Central memory CD4-positive, alpha-beta T cell (primary cell): ENCODE data around the gene PEA15.

Experiments used
- DNase-seq: peaks from one replicate; pipeline ENCODE4 v3.0.0; 2022

PEA15 gene

DNA sequence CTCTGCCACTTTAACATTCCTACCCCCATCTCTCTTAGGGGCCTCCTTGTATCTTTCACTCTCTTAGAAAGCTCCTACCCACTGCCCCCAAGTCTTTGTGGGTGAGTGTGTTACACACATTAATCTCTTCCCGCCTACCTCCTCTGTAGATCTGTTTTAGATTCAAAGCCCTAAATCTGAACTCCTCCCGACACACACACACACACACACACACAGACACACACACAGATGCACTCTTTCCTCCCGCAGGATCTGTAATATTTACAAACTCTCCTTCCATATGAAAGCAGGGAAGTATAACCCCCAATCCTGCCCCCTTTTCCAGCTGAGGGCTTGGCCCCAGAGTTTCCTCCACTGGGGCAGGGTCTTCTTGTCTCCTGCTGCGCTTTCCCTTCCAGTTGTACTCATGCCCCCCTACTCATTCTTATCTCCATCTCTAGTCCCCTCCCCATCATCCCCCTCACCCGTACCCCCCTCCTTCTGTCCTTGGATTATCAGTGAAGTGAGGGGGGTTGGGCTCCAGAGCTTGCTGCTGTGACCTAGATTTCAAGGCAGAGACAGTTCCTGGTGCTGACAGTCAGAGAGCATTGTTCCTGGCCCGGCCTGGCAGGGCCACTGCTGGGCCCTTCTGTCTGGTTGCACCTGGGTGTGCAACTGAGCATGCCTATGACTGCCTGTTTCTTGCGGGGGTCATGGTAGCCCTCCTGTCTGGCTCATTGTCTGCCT lies 4.3 kb downstream of the PEA15 start:
- DNase-seq = no peak

DNA sequence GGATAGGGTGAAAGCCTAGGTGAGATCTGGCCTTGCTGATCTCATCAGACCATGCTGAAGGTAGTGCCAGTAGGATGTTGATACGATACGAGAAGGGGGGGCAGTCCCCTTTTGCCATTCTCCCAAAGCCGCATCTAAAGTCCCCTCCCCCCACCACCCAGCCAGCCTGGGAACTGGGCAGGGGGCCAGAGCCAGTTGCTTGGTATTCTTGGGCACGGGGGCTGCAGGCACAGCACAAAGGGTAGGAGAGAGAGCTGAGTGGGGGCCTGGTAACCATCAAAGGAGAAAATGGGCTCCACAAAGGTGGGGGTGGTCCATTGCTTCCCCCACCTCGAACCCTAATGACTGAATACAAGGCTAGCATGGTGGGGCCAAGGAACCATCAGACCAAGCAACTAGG lies 5.4 kb downstream of the PEA15 start:
- DNase-seq = no peak

DNA sequence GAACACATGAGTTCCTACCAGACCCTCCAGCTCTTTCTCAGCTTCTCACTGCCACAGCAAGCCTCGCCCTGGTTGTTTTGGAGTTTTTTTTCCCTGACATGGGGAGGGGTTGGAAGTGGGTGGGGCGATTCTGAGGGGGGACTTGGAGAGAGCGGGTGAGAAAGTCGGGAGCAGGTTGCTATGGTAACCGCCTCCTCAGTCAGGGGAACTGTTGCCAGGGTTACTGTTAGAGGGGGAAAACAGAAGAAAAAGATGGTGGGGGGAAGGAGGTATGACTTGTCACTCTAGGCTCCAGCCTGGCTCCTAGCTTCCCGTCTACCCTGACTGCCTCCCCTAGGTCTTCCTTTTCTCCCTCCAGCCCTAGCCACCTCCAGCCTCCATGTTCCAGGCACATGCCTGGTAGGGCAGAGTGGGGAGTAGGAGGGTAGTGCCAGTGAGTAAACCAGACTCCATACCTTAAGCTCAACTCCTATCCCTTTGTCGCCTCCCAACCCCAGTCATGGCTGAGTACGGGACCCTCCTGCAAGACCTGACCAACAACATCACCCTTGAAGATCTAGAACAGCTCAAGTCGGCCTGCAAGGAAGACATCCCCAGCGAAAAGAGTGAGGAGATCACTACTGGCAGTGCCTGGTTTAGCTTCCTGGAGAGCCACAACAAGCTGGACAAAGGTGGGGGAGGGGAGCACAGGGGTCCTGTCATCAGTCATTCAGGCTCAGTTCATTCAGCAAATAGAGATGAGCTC lies 6.0 kb downstream of the PEA15 start:
- no peak for DNase-seq

DNA sequence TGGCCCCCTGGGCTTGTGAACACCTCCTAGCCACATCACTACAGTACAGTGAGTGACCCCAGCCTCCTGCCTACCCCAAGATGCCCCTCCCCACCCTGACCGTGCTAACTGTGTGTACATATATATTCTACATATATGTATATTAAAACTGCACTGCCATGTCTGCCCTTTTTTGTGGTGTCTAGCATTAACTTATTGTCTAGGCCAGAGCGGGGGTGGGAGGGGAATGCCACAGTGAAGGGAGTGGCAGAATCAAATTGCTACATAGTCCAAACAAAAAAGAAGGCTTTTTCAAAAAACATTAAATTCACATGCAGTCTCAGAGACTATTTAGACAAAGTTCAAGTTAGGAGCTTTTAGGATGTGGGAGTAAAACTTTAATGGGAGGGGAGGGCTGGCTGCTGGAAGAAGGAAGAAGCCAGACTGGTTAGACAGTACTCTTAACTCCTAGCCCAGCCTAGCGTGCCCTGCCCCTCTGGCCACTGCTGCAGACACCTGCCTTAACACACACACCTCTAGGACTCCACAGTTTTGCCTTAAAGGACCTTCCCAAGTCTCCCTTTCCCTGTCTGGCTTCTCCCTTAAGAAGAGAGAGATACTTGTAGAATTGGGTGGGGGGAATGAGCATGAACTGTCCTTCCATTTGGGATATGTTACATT lies 9.4 kb downstream of the PEA15 start:
- DNase-seq = no peak

DNA sequence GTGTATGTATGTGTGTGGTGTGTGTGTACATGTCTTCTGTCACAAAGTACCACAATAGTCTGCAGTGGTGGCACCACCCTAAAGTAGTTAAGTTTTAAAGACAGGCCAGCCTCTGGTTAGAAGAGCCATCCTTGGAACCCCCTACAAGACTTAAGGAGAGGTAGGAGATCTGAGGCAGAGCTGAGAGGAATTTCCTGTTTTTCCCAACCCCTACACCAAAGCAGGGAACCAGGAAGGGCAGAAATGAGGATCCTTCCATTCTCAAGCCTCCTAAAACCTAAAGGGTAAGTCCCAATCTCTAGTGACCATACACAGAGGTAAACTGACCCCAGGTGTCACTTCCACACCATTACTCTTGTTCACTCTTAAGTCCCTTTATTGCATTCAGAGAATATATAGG lies 11.1 kb downstream of the PEA15 start:
- DNase-seq = no peak

DNA sequence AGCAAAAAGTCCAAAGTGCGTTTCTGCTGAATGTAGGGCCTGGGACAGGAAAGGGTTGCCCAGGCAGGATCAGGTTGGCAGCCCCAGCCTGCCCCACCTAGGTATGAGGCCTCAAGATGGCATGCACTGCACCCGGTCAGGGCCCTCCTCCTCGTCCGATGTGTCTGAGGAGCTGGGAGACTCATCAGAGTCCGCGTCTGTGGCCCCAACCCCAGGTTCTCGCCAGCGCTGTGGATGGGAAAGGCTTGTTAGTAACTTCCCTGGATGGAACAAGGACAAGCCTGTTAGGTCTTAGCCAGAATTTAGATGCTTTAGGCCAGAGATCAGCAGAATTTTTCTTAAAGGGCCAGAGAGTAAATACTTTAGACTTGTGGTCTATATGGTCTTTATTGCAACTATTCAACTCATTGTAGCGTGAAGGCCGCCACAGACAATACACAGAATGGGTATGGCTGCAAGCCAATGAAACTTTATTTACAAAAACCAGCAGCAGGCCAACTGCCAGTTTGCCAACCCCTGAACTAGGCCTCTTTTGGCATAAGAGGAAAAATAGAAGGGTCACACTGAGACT lies 12.4 kb downstream of the PEA15 start:
- no peak for DNase-seq

DNA sequence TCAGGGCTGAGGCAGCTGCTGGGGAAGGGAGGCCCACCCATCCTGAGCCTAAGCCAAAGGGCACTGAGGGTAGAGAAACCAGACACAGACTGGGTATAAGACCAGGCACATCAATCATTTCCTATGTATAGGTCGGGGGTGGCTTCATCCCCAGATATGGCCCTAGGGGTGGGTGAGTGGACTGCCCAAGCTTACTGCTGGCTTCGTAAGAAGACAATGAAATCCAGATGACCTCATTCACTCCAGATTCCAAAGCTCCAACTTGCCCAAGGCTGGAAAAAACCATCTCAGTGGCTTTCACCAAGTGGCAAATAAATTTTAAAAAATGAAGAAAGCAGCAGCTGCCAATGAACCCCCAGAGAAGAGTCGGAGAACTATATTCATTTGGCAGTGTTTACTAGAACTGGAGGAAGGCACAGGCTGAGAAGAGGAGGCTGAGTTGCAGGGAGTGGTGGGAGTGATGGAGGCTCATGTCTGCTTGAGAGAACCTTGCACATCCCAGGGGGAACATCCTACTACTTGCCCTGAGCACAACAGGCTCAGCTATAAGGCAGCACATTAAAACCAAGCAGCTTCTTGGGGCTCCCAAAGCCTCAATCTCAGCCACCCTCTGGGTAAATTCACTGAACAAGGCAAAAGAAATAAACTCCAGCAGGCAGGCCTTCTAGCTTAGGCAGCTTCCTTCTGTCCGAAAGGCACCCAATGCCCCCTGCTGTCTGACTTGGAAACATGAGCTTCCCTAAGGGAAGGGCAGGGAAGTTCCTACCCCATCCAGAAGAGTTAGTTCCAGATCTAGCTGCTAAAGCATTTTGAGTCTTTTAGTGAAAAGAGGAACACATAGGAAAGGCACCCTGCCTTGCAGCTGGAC lies 14.1 kb downstream of the PEA15 start:
- DNase-seq = no peak

DNA sequence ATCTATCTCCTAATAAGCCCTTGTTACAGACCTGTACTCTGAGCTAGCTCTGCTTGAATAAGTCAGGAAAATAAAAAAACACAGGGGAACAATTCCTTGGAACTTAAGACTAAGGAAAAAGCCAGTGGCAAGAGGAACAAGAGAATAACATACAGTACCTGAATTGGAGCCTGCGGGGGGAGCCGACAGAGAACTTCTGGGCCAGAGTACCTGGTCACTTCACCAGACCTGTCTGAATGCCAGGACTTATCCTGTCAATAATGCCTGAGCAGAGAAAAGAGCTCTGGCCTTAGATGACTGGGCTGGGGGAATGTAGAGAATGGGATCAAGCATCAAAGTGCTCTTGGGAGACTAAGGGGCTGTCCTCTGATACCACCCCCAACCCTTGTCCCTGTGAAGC lies 15.1 kb downstream of the PEA15 start:
- DNase-seq = no peak

DNA sequence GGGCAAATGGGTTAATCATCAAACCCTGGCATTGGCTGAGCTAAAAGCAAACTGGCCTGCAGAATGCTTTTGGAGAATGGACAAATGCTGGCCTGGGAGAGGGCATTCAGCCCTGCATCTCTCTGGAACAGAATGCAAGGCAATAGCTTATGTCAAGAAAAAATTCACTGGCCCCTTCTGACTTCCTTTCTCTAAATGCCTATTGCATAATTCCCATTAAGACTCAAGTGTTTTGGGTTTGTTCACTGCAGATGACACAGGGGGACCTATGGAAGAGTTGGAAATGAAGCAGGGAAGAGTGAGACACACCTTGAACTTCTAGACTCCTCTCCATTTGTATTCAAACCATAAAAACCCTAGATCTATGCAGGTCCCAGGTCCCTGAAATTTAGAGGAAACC lies 15.9 kb downstream of the PEA15 start:
- no peak for DNase-seq

DNA sequence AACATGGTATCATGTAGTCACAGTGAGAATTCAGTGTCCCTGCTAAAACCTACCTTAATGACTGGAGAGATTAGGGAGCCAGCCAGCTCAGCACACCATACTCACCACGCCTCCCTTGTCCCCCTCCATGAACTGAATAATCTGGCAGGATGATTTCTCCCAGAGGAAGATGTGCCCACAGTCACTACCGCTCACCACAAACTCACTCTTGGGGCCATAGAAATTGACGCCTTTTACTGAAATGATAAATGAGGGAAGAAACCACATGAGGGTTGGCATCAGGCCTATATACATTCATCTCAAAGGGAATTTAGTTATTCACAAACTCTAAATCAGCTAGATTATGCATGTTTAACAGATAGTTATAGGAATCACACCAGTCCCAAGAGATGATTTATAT lies 17.4 kb downstream of the PEA15 start:
- no peak for DNase-seq

DNA sequence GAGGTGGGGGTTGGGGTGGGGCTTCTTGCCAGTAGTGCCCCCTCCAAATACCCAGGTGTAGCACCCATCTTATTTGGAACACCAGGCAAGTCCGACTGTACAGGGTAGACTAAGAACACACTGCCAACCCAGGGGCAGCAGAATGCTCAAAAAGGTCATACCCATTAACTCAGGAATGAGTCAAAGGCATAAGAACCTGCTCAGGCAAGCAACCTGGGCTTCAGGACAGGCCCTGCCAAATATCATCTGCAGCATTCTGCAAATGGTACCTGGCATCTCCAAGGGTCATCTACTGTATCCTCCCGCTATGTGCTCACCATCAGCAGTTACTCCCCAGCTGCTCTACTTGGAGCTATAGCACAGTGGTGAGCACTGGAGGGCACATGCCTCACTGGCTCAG lies 19.4 kb downstream of the PEA15 start:
- no peak for DNase-seq

DNA sequence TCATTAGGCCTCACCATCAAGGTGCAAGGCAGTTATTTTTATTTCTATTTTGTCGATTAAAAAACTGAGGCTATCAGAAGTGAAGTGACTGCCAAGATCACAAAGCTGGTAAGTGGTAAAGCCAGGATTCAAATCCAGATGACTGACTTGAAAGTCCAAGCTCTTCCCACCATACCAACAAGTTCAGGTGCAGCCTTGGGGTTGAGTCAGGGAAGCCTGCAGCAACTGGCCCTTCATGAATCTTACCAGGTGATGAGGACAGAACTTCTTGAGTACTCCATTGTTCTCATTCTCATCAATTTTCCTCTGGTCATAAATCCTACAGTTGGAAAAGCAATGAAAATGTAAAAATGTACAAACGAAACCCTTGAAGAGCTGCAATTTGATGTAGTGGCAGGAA lies 20.2 kb downstream of the PEA15 start:
- DNase-seq = no peak

DNA sequence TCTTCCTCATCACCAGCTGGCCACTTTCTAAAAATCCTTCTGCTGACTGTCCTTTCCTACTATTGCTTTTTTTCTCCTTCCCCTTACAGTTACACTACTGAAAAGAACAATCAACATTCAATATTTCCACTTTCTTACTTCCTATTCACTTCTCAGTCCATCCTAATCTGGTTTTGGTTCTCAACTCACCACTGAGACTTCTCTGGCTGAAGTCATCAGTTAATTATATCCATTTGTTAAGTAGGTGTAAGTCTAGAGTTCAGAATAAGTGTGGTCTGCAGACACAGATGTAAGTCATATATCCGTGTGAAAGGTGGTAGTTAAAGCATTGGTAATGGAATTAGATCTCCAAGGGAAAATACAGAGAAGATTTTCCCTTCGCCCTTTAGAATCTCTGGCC lies 21.4 kb downstream of the PEA15 start:
- DNase-seq = no peak

DNA sequence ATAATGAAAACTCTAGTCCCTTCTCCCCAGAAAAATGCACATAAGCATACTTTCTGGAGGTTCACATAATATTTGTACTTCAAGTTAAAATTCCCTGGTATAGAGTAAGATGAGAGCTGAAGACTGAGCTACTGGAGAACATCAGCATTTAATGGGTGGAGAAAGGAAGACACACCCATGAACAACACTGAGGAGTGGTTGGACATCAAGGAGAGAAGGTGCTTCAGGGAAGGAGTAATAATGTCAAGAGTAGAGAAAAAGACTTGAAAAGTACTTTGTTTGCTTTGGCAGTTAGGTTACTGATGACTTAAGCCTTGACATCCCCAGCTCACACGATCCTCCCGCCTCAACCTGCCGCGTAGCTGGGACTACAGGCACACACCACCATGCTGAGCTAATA lies 21.9 kb downstream of the PEA15 start:
- no peak for DNase-seq

DNA sequence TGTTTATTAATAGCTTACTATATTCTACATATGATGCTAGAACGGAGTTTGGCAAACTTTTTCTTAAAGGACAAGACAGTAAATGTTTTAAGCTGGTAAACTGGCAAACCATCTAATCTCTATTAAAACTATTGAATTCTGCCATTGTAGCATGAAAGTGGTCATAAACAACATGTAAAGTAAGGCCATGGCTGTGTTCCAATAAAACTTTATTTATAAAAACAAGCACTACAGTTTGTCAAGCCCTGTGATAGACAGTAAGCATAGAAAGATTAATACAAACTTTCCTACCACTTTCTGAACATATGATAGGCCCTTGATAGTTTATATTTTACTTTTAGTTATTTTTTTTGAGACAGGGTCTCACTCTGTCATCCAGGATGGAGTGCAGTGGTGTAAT lies 22.4 kb downstream of the PEA15 start:
- no peak for DNase-seq

DNA sequence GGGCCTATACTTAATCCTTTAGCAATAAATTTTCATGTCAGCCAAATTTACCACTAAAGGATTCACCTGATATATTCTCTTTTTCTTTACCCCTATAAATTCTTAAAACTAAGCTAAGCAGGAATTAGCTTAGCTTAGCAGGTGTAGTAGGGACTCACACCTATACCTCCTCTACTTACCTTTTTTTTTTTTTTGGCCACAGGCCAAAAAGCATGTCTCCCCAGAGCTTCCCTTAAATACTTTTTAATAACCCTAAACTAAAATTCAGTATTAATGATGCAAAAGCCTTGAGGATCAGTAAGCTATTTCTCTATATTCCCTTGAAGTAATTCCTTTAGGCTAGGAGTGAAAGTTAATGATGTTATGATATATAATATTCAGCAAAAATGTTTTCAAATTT lies 23.2 kb downstream of the PEA15 start:
- DNase-seq = no peak

DNA sequence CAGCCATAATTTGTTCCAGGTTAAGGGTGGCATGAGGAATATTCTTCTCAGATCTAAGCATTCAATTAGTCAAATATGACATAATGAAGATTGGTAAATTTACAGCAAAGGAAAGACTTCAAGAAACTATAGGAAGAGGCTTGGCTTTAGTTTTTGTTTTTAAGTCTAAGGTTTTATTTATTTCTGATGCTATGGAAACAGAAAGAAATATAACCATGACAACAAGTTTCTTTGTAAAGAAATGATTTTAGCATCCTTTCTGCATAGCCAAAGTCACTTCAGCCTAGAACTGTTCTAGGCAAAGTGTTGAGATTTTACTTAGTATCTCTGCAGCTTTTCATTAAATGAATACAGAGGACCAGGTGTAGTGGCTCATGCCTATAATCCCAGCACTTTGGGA lies 27.7 kb downstream of the PEA15 start:
- no peak for DNase-seq

DNA sequence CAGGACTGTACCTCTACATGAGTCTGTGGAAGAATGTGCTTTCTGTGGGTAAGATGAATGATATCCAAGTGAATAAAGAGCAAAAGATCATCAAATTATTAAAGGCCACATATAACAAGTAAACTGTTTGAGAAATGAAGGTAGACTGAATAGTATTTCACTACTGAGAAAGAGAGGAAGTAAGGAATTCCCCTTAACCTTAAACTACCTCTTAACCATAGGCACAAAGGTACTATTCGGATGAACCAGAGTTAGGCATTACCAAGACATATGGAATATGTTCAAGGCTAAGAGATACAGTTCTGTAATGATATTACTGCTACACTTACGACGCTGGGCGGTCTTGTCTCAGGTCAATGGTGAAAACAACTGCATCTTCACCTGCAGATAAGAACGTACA lies 31.6 kb downstream of the PEA15 start:
- DNase-seq = no peak

DNA sequence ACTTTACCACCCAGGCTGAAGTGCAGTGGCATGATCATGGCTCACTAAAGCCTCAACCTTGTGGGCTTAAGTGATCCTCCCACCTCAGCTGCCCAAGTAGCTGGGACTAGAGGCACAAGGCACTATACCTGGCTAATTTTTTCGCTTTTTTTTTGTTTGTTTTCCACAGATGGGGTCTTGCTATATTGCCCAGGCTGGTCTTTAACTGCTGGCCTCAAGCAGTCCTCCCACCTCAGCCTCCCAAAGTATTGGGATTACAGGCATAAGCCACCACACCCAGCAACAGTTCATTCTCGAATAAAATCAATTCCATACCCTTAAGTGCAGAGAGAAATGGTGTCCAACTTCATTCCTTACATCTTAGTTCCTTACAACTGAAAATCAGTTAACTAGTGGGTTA lies 32.4 kb downstream of the PEA15 start:
- DNase-seq = no peak

DNA sequence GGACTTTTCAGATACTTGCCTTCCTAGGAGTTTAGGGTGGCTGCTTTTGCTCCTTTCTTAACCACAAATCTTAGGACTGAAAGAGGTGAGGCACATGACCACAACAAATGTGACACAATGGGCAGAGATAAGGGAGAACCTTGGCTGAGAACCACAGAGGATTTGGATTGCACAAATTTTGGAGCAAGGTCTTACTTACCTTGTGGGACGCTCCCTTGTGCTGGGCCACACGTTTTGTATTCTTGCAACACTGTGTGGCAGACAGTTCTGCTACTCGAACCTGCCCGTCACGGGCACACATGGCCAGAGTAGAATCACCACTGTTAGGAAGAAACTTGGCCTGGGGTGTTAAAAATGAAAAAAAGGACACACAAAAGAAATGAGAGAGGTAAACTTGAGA lies 33.2 kb downstream of the PEA15 start:
- no peak for DNase-seq

DNA sequence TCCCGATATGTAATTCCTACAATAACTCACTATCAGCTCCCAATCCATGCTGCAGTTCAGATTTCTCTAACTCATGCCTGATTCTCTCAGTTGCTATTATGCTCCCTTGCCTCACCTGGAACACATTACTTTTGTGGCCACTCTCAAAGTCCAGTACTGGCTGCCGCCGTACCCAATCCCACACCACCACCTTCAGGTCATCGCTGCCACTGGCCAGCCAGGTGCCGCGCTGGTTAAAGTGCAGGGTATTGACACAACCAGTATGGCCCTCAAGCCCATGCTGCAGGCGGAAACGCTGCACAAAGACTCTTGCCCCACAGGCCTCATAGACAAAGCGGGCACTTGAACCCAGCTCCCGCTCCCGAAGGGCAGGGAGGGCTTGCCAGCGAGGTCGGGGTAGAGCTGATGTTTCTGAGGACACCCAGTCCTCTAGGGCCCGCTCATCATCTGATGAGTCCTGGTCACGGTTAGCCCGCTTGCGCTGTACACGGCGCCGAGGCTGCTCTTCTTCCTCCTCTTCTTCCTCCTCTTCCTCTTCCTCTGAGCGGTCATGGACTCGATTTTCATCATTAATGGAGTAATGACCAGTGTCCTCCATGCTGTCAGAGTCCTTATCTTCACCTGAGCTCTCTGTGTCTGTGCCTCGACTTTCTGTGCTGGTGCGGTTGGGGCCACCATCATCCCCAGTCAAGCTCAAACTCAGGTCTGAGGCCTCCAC lies 34.6 kb downstream of the PEA15 start:
- no peak for DNase-seq

DNA sequence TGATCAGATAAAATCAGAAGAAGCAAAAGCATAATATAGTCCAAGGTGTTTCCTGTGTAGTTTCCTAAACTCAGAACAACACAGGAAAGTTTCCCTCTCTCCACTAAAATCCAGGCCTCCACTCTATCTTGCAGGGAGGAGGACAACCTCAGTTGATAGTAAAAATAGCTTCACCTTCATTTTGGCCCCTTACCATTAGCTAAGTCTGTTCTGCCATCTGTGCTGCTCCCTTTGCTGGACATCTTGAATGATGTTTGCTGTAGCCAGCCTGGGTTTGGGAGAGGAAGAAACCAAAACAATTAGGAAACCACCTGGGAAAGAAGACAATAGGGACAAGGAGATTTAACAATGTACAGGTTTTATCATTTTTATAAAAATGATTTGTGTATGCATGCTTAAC lies 38.6 kb downstream of the PEA15 start:
- no peak for DNase-seq
